ENCODE results near the gene ZNF791. TPM values are rescaled to one million over a fixed set of nuclear protein-coding genes. Genes with fewer than 3 reads are reported as not detected.

Gene ZNF791
- total and polyA plus RNA-seq, 2 of the 13 experiments (the other 11 are each of a cell fraction or from before 2014, with no cell fraction given) = 12.8 to 17.4 TPM

DNA sequence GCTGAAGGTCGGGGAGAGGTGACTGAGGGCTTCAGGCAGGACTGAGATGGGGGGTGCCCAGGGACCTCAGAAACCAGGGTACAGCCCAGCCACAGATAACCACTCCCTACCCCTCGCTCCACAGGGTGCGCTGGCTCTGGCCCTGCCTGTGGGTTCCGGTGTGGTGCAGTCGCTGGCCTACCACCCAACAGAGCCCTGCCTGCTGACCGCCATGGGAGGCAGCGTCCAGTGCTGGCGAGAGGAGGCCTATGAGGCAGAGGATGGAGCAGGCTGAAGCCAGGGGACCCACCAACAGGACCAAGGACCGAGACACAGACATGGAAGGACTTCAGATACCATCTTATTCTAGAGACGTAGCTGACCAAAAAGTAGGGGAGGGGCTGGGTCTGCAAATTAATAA is 64.7 kb downstream of the ZNF791 start:
- Histone ChIP-seq H2AFZ (ENCODE audit: low read length) (no peak overlapping the region), H3K27me3 (ENCODE audit: control insufficient read depth in 1 of 2, insufficient read depth in 2 of 2, low read length in 2 of 2) (no peaks in the 10 kb centered on the region), H3K4me3 (replicated peaks in 1 of 3; ENCODE audit: insufficient read depth in 1 of 3, low read depth in 2 of 3, low read length in 3 of 3) (no peak overlapping the region), H3K4me1 (ENCODE audit: insufficient read depth, low read length) (peaks cover 19% of the 10 kb centered on the region), H3K79me2 (ENCODE audit: insufficient read depth, low read length) (peaks cover 10% of the 10 kb centered on the region), H4K20me1 (ENCODE audit: insufficient read depth, low read length) (peaks cover 2% of the 10 kb centered on the region; the same call in 1 of the 2 replicates), H3K36me3 (replicated peaks in 1 of 2; ENCODE audit: control insufficient read depth in 1 of 2, insufficient read depth in 2 of 2, low read length in 2 of 2) (peaks cover 36 to 63% of the 10 kb centered on the region in 2 experiments), H3K27ac (ENCODE audit: extremely low read length, insufficient read depth, low read length) (no peak overlapping the region), H3K4me2 (ENCODE audit: low read depth, low read length) (no peak overlapping the region), H3K9ac (ENCODE audit: insufficient read depth, low read depth, low read length) (no peak overlapping the region), H3K9me3 (ENCODE audit: low read length) (no peaks in the 10 kb centered on the region)
- intact Hi-C loops (cut with micrococcal nuclease; ENCODE audit: unreplicated experiment) (no loop called here), in situ Hi-C loops (cut with HindIII; ENCODE audit: extremely low pct_ligation_motif_present, low pct_unique_long_range_greater_than_20kb) (no loop called here)
- FAIRE-seq (no peak), DNase-seq (ENCODE audit: low spot score) (no peak), ATAC-seq (no peak)
- 92% methylated on average over 6 of the region's 10 CpGs for WGBS (ENCODE audit: low lambda C conversion rate)
- TF ChIP-seq AGO2 (optimal IDR thresholded peaks at IDR 0.05; ENCODE audit: low read depth, low read length) = peak; percentile 33
- TF ChIP-seq POLR2A (IDR thresholded peaks at IDR 0.05; ENCODE audit: insufficient read depth in 1 of 2, low read depth in 2 of 2, low read length in 2 of 2) = peak in 1 of 2 experiments; percentile 14; a peak in 1 of 4 replicates
- TF ChIP-seq, protein P1, sequence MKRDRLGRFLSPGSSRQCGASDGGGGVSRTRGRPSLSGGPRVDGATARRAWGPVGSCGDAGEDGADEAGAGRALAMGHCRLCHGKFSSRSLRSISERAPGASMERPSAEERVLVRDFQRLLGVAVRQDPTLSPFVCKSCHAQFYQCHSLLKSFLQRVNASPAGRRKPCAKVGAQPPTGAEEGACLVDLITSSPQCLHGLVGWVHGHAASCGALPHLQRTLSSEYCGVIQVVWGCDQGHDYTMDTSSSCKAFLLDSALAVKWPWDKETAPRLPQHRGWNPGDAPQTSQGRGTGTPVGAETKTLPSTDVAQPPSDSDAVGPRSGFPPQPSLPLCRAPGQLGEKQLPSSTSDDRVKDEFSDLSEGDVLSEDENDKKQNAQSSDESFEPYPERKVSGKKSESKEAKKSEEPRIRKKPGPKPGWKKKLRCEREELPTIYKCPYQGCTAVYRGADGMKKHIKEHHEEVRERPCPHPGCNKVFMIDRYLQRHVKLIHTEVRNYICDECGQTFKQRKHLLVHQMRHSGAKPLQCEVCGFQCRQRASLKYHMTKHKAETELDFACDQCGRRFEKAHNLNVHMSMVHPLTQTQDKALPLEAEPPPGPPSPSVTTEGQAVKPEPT (CRISPR knock-in tag; IDR thresholded peaks at IDR 0.05; ENCODE audit: low read depth) = no peak
- ChIA-PET POLR2A (no interaction called here), CTCF (ENCODE audit: low intra/inter-chr PET ratio, low total read pairs) (no interaction called here)
- BruUV-seq (replicated peaks) = no TSS peak

DNA sequence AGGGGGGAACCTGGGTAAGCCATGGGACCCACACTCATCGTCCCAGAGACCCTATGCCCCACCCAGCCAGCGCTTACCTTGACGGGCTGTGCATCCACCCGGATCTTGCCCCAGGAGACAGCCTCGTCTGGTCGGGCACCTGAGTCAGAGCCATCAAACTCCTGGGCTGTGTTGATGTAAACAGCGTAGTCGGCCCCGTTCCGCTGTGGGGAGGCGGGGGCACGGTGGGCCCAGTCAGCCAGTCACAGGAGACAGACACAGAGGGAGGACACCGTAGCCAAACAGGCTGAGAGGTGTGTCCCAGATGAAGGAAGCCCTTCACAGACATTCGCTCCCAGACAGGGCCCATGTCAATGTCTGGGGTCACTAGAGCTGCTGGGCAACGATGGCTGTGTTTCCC is 65.2 kb downstream of the ZNF791 start:
- TF ChIP-seq IRF2 (CRISPR knock-in tag; IDR thresholded peaks at IDR 0.05) = no peak
- TF ChIP-seq RBFOX2 (IDR thresholded peaks at IDR 0.05; ENCODE audit: low read depth, low read length) = peak; percentile 62
- TF ChIP-seq AGO2 (optimal IDR thresholded peaks at IDR 0.05; ENCODE audit: low read depth, low read length) = peak; percentile 64
- peak; percentile 15; the same call in 1 of the 2 replicates for TF ChIP-seq NRL (CRISPR knock-in tag; IDR thresholded peaks at IDR 0.05; ENCODE audit: borderline replicate concordance)
- FAIRE-seq (no peak), ATAC-seq (no peak), DNase-seq (ENCODE audit: low spot score) (no peak)
- Histone ChIP-seq H3K4me3 (replicated peaks in 1 of 3; ENCODE audit: insufficient read depth in 1 of 3, low read depth in 2 of 3, low read length in 3 of 3) (no peak overlapping the region), H4K20me1 (ENCODE audit: insufficient read depth, low read length) (peaks cover 2% of the 10 kb centered on the region; the same call in 1 of the 2 replicates), H3K27ac (ENCODE audit: extremely low read length, insufficient read depth, low read length) (no peak overlapping the region), H3K79me2 (ENCODE audit: insufficient read depth, low read length) (peaks cover 5% of the 10 kb centered on the region), H2AFZ (ENCODE audit: low read length) (no peak overlapping the region), H3K36me3 (replicated peaks in 1 of 2; ENCODE audit: control insufficient read depth in 1 of 2, insufficient read depth in 2 of 2, low read length in 2 of 2) (peaks cover 36 to 63% of the 10 kb centered on the region in 2 experiments), H3K27me3 (ENCODE audit: control insufficient read depth in 1 of 2, insufficient read depth in 2 of 2, low read length in 2 of 2) (no peaks in the 10 kb centered on the region), H3K4me1 (ENCODE audit: insufficient read depth, low read length) (peaks cover 17% of the 10 kb centered on the region), H3K4me2 (ENCODE audit: low read depth, low read length) (no peak overlapping the region), H3K9me3 (ENCODE audit: low read length) (no peaks in the 10 kb centered on the region), H3K9ac (ENCODE audit: insufficient read depth, low read depth, low read length) (no peak overlapping the region)
- BruUV-seq (replicated peaks) = no TSS peak
- 100% methylated on average over 6 of the region's 15 CpGs for WGBS (ENCODE audit: low lambda C conversion rate)
- CTCF ChIA-PET (ENCODE audit: low intra/inter-chr PET ratio, low total read pairs) = interaction anchor here (1.1 kb wide), 1 partner anchor 112 kb away, joined by 3 read pairs; no protein-coding TSS in a partner anchor
- POLR2A ChIA-PET = interaction anchor here (1.2 kb wide), 1 partner anchor 10 kb away, joined by 3 read pairs; the partner anchor contains the start of genes MAN2B1 and WDR83
- intact Hi-C loops (cut with micrococcal nuclease; ENCODE audit: unreplicated experiment) (no loop called here), in situ Hi-C loops (cut with HindIII; ENCODE audit: extremely low pct_ligation_motif_present, low pct_unique_long_range_greater_than_20kb) (no loop called here)
